GM18858 (cell line): ENCODE data around the gene RALB.

Experiments
- ATAC-seq: cut with Tn5 transposase; IDR thresholded peaks from one replicate; pipeline ENCODE4 v1.9.1; 2021; ENCODE audit not compliant: unreplicated experiment

The RALB gene

DNA sequence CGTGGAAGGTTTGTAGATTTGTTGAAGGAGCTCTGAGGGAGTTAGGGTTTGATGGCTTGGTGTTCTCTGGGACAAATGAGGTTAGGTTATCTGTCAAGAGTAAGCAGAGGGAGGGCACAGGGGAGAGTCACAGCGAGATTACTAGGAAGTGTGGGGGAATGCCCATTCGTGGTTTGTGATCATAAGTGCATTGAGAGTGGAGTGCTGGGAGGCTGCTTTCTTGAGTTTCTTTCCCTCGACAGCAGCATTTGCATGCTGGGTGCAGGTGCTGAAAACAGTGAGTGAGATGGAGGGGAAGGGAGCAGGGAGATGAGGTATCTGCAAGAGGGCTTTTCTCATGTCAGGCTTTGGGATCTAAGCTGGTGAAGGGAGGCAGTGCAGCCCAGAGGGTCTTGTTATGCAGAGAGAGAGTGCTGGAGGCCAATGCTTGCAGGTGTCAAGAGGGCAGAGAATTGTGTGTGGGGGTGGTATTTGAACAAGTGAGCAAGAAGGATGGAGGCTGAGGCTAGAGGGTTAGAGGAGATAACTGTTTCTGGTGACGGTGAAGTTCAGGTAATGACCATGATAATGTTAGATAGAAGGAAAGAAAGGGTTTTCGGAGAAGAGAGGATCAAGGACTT, 8.8 kb downstream of the RALB start:
- peak; percentile 83 for ATAC-seq

DNA sequence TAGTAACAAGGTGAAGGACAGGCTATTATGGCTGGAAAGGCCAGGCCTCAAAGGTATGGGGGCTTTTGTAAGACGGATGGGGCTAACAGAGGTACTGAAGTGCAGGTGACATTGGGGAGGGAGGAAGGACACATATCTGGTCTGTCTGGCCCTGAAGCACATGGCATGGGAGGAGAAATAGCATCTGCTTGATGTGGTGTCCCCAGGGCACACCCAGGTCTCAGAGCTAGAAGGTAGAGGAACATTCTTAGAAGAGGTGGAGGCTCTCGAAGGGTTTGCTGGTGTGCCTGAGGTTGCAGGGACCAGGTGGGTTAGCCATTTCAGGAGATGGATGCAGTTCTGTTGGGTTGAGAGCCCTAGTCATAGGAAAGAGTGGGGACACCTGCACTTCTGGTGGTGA, 9.5 kb downstream of the RALB start:
- no peak for ATAC-seq

DNA sequence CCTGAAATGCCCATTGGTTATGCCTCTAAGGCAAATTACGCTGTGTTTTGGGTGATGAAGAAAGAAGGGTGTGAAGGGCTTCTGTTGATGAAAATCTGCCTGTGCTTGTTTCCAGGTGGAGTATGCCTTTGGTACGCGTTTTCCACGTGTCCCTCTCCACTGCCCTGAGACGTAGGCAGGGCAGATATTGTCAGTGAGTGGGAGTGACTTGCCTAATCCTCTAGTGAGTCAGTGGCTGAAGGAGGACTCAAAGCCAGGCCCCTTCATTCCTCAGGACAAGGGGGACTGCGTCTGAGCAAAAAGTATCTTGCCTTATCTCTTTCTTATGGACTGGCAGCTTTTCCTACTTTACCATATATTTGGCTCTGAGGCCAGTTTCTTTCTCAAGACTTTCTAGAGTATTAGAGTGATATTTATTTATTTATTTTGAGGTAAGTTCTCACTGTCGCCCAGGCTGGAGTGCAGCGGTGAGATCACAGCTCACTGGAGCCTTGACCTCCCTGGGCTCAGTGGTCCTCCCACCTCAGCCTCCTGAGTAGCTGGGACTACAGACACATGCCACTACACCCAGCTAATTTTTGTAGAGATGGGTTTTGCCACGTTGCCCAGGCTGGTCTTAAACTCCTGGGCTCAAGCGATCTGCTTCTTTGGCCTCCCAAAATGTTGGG, 10.2 kb downstream of the RALB start:
- no peak for ATAC-seq

DNA sequence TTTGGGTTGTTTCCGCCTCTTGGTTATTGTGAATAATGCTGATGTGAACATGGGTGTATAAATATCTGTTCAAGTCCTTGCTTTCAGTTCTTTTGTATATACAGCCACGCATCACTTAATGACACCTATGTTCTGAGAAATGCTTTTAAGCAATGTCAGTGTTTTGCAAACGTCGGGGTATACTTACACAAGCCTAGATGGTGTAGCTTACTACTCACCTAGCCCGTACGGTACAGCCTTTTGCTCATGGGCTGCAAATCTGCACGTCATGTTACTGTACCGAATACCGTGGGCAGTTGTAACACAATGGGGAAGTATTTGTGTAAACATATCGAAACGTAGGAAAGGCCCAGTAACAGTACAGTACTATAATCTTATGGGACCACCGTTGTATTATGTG, 12.4 kb downstream of the RALB start:
- ATAC-seq: peak; percentile 47

DNA sequence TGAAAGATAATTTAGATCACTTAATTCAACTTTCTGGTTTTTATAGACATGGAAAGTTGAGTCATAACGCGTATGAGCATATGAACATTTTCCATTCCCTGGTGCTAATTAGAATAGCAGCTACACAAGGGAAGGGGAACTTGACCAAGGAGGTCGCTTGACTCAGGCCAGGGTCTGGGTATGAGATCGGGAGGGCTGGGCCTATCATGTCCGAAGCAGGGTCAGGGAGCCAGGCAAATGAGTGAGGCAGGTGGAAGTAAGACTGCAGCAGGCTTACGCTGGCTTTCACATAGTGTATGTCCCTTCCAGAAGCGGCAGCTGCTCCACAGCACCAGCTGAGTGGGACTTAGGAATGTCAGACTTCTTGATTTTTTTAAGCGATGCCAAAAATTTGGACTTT, 14.7 kb downstream of the RALB start:
- no peak for ATAC-seq

DNA sequence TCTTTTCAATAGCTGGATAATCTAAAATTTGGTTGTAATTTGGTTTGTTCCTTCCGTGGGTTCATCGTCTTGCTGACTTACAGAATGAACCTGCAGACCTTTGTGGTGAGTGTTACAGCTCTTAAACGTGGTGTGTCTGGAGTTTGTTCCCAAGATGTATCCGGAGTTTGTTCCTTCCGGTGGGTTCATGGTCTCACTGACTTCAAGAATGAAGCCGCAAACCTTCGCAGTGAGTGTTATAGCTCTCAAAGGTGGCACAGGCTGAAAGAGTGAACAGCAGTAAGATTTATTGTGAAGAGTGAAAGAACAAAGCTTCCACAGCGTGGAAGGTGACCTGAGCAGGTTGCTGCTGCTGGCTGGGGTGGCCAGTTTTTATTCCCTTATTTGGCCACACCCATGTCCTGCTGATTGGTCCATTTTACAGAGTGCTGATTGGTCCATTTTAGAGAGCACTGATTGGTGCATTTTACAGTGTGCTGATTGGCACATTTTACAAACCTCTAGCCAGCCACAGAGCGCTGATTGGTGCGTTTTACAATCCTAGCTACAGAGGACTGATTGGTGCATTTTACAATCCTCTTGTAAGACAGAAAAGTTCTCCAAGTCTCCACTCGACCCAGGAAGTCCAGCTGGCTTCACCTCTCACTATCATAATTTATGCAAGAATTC, 16.6 kb downstream of the RALB start:
- ATAC-seq: no peak

DNA sequence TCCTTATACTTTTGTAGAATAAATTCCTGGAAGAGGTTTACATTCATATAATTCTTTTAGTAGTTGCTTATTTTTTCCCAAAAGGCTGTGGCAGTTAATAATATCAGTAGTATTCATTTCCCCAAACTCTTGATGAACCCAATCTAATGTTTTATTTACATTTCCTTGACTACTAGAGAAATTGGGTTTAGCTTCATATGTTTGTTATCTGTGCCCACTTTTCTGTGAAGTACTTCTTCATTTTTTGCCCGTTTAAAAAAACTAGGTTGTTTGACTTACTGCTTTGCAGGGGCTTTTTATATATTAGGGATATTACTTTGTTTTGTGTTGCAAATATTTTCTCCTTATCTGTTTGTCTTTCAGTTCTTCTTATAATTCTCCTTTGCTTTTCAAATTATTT, 17.2 kb downstream of the RALB start:
- ATAC-seq: no peak

DNA sequence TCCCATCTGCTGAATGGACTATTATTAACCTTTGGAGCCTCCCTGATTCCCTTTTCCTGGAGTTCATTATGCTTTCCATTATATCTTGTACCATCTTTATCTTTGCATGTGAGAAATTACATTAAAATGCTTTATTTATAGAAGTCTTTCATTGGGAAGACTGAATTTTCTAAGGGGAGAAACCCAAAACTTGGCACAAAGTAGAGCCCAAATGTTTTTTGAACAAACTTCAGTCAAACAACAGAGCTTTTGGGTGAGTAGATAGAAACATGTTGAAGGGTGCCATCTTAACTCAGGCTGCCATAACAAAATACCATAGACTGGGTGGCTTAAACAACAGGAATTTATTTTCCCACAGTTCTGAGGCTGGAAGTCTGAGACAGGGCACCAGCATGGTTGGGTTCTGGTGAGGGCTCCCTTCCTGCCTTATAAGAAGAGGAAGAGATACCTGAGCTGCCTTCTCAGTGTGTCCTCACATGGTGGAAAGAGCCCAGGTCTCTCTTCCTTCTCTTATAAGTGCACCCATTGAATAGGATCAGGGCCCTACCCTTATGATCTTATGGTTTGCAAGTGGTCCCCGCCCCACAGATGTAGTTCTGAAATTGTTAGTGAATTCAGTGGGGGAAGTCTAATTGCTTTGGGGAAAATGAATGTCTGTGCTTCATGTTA, 19.2 kb downstream of the RALB start:
- no peak for ATAC-seq

DNA sequence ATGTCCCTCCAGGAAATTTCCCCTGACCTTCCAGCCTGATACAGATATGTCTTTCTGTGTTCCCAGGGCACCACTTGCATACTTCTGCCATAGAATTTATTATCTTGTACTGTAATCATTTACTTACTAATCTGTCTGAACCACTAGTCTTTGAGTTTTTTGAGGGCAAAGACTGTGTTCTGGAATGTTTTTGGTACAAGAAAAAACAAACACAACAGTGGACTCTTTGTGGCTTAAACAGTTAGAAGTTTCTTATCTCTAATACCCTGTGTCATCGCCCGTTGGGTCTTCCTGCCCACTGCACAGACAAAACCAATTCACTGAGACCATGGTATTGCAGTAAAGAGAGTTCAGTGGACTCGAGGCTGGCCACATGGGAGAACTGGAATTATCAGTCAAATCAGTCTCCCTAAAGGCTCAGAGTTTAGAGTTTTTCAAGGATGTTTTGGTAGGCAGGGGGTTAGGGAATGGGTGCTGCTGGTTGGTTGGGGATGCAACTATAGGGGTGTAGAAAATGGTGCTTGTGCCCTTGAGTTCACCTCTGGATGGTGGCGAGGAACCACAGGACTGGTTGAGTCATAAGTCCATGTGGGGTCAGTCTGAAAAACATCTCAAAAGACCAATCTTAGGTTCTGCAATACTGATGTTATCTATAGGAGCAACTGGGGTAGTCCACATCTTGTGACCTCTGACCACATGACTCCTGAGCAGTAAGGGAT, 20.3 kb downstream of the RALB start:
- ATAC-seq: no peak

DNA sequence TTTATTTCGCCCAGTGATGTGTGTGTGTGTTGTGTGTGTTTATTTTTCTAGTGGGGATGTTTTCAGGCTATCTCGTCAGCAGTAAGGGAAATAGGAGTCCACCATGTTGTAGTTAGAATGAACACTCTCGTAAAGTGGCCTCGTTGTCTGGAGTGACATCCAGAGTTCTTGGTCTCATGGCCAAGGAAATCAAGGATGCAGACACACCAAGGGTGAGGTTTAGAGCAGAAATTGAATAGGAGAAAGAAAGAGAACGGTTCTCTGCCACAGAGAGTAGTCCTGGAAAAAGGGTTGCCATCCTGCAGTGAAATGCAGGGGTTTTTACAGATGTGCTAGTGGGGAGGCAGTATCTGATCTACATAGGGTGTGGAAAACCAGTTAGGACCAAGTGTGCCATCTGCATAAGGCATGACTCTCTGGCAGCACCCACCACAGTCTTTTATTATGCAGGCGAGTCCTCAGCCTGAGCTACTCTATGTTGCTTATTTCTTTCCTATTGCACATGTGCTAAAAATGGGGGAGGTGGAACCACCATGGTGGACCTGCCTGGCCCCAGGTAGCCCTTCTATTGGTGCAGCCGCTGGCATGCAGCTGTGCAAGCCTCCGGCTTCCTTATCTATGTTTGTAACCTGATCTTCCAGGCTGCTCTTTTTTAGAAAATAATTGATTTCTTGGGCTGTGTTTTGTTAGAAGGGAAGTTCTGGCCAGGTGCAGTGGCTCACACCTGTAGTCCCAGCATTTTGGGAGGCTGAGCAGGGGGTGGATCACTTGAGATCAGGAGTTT, 23.2 kb downstream of the RALB start:
- ATAC-seq: no peak

DNA sequence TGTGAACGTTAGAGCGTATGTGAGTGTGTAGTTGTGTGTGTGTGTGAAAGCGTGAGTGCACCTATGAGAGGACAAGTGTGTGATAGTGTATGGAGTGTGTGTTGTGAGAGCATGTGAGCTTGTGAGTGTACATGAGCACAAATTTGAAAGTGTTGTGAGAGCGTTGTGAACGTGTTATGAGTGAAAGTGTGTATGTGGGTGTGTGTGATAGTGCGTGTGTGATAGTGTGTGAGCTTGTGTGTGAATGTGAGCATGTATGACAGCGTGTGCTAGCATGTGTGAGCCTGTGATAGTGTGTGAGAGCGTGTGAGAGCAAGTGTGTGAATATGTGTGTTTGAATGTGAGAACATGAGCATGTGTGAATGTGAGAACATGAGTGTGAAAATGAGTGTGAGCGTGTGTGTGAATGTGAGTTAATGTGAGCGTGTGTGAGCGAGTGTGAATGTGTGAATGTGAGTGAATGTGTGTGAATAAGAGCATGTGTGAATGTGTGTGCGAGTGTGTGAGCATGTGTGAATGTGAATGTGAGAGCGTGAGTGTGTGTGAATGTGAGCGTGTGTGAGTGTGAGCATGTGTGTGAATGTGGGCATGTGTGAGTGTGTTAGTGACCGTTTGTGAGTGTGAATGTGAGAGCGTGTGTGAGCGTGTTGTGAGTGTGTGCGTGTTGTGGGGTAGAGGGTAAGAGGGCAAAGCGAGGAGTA, 25.0 kb downstream of the RALB start:
- ATAC-seq: no peak

DNA sequence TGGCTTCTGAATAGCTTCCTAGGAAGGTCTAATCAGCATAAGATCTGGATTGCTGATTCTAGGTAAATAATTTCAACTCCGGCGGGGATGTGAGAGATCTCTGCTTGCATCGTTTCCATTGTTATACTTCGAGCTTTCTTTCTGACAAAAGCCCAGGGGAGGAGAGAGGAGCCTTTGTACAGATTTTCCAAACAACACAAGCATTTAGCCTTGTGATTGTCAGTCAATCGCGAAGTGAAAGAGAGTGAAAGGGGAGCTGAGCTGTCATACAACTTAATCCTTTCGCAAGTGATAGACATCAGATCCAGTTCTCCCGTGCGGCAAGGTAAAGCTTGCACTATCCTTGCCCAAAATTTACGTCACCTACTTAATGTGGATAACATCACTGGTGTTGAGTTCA, 26.2 kb downstream of the RALB start:
- ATAC-seq: no peak

DNA sequence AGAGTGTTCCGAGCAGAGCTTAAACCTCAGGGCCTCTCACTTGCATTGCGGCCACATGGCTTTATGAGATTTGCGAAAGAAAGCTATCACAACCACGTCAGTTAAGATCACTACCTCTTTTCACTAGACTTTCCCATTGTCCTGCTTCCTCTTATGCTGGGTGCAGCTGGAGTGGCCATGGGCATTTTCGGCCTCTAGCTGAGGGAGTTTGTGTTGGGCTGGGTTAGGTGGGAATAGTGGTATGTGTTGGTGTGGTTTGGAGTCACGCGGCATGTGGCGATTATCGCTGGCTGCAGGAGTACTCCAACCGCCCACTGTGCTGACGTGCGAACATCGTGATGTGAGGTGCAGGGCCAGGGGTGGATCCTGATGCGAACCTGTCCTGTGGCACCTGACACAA, 27.1 kb downstream of the RALB start:
- no peak for ATAC-seq

DNA sequence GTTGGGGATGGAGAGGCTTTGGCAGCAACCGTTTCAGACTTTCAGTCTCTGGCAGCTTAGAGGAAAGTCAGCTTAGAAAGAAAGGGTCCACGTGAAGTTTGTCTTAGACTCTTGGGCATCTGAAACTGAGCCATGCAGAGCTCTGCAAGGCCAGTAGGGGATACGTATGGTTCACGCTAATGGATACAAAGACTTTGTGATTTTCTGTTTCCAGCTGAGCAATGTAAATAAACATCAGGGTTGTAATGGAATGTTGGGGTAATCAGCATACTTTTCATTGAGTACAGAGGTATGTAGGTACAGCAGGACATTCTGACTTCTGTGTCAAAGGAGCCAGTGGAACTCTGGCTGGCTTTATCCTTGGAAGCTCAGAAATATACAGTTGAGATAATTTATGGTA, 31.0 kb downstream of the RALB start:
- ATAC-seq: no peak

DNA sequence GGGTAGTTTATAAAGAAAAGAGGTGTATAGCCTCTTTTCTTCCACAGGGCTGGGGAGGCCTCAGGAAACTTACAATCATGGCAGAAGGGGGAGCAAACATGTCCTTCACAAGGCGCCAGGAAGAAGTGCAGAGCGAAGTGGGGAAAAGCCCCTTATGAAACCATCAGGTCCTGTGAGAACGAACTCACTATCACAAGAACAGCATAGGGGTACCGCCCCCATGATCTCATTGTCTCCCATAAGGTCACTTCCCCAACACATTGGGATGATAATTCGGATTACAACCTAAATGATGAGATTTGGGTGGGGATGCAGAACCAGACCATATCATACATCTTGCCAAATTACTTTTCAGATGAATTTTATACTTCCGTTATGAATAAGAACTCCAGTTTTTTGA, 32.4 kb downstream of the RALB start:
- ATAC-seq: no peak

DNA sequence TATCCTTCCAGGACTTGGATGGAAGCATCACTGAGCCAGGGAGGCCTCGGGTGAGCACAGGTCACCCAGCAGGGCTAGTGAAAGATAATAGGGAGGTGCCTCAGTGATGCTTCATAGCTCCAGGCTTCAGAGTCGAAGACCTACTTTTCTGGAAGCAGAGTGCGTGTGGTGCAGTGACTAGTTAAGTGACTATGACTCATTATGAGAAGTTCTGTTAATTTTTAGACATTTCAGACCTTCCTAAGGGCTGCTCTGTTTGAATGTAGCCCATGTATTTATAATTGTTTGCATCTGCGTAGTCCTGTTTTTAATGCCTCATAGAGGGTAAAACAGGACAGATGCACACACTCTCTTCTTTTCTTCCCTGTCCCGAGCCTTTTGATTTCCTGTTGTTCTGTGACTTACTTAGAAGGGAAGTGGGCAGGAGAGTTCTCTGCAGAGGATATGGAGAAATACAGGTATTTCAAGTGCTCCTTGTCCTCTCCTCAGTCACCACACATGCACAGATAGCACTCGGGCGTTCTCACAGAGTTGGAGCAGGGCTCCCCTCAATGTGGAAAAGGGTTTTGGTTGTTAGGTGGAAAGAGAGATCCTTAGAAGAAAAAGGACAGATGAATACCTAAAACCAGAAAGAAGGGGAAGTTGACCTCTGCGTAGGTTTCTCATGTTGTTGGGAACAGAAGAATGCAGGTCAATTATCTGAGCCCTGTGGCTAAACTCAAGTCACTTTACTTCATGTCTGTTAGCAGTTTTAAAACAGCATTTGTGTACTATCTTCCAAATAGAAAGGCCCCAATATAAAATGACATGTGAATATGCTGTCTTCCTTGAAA, 34.7 kb downstream of the RALB start:
- ATAC-seq: peak; percentile 98

DNA sequence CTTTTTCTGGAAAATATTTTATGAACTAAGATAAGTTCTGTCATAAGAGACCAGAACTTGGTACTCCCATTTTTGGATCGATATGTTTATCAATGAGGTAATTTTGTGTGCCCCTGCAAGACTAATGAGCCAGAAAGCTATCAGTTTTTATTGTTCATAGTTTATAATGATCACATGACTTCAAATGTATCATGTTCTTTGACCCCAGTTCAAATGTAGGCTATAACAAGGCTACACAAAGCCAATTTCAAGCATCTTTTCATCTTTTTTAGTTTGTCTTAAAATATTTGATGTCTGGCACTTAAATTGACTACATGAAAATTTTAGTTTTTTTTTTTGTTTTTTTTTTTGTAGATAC, 35.3 kb downstream of the RALB start:
- no peak for ATAC-seq

DNA sequence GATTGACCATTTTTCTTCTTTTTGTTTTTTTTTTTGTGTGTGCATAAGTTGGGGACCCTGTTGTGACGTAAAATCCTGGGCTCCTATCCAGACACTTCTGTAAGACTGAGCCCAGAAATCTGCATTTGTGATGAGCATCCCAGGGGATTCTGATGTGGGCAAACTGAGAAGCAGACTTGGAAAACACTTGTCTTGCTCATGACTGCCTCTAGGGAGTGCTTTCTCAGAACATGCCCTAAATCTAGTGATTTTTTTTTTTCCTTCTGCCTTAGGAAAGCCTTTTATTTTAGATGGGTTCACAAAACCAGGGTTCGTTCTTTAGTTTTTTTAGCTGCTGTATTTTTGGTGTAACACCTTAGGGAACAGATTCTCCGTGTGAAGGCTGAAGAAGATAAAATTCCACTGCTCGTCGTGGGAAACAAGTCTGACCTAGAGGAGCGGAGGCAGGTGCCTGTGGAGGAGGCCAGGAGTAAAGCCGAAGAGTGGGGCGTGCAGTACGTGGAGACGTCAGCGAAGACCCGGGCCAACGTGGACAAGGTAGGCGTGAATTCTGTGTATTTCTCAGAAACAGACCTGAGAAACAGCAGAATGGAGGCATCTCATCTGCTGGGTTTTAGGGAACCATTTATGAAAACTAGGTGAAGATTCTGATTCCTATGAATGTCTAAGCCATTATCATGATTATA, 36.7 kb downstream of the RALB start:
- ATAC-seq: no peak

DNA sequence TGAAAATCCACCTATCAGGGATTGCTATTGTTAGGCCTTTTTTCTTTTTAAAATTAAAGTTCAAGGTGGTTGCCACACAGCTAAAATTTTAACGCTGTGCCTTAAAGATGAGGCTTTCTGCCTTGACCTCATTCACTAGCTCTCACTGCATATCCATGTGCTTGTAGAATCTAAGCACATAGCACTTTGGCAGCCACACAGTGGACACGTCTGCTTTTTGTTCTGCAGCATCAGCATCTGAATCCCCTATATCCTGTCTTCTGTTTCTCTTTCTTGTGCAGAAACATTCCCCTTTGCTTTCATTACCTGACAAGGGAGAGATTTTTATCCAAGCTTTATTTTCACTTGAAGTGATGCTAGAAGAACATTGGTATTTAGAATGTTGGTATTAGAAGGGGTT, 38.1 kb downstream of the RALB start:
- ATAC-seq: no peak
